Activated CD4-positive, alpha-beta memory T cell treated with anti-CD3 and anti-CD28 coated beads, Interleukin-2, amount 10 ng/mL, durations not matched to agents 7 days and 5 days (primary cell): ENCODE results near the gene SDSL. TPM values are rescaled to one million over a fixed set of nuclear protein-coding genes. Genes with fewer than 3 reads are reported as not detected.

ENCODE experiments used
- CTCF ChIA-PET: fragments of 350-600 bp; sonication (Branson Sonifier 250); formaldehyde crosslinking; loops from one replicate; lab custom pipeline; 2021; ENCODE audit warnings: antibody characterized with exemption, inconsistent platforms; lab: Charles Lee
- POLR2A ChIA-PET: fragments of 350-600 bp; sonication (Branson Sonifier 250); formaldehyde crosslinking; loops from one replicate; lab custom pipeline; 2021; ENCODE audit warnings: antibody characterized with exemption; lab: Charles Lee
- DNase-seq: peaks from one replicate; pipeline ENCODE4 v3.0.0-alpha.2; 2020
- H3K27ac Mint-ChIP-seq: one replicate; pipeline ENCODE4 v1.8.0; 2021; ENCODE audit warnings: mild to moderate bottlenecking, mixed read lengths
- H3K27me3 Mint-ChIP-seq: one replicate; pipeline ENCODE4 v1.8.0; 2021; ENCODE audit warnings: mixed read lengths
- H3K36me3 Mint-ChIP-seq: one replicate; pipeline ENCODE4 v1.8.0; 2021; ENCODE audit warnings: low read depth, mixed read lengths
- H3K4me1 Mint-ChIP-seq: one replicate; pipeline ENCODE4 v1.8.0; 2021; ENCODE audit warnings: mixed read lengths
- H3K4me3 Mint-ChIP-seq: one replicate; pipeline ENCODE4 v1.8.0; 2021; ENCODE audit warnings: mild to moderate bottlenecking, mixed read lengths
- H3K9me3 Mint-ChIP-seq: one replicate; pipeline ENCODE4 v1.8.0; 2021; ENCODE audit warnings: mixed read lengths
- total RNA-seq, 2 experiments: library from RNA; stranded (reverse); gene quantifications; one replicate each; pipeline ENCODE4 v1.2.3, GENCODE V29; 2021

SDSL gene
- total RNA-seq, 2 experiments from 2014 or later = not detected

DNA sequence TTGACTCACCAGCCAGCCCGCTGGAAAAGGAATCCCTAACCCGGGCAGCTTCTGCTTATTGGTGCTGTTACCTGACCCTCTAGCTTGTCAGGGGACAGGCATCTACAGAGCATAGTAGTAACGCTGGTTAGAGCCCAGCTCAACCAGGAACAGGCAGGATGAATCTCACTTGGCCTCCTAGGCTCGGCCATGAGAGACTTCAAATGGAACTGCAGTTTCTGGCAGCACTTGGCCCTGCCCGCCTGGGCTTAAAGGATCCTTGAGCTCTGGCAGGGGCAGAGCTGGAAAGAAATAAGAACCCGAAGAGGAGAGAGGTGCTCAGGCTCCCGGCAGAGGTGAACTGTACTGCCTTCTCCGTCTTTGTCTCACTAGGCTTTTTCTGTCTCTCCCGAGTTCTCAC lies 51.8 kb downstream of the SDSL start:
- no peak for DNase-seq
- Mint-ChIP-seq H3K9me3 (no peaks in the 10 kb centered on the region), H3K36me3 (no peaks in the 10 kb centered on the region), H3K4me1 (peaks cover 9% of the 10 kb centered on the region), H3K27me3 (peaks cover 87% of the 10 kb centered on the region), H3K4me3 (peak overlapping the region; percentile 20), H3K27ac (no peak overlapping the region)
- ChIA-PET POLR2A (no interaction called here), CTCF (interaction anchor here (1.3 kb wide), 1 partner anchor 48 kb away, joined by 3 read pairs; no protein-coding TSS in a partner anchor)

DNA sequence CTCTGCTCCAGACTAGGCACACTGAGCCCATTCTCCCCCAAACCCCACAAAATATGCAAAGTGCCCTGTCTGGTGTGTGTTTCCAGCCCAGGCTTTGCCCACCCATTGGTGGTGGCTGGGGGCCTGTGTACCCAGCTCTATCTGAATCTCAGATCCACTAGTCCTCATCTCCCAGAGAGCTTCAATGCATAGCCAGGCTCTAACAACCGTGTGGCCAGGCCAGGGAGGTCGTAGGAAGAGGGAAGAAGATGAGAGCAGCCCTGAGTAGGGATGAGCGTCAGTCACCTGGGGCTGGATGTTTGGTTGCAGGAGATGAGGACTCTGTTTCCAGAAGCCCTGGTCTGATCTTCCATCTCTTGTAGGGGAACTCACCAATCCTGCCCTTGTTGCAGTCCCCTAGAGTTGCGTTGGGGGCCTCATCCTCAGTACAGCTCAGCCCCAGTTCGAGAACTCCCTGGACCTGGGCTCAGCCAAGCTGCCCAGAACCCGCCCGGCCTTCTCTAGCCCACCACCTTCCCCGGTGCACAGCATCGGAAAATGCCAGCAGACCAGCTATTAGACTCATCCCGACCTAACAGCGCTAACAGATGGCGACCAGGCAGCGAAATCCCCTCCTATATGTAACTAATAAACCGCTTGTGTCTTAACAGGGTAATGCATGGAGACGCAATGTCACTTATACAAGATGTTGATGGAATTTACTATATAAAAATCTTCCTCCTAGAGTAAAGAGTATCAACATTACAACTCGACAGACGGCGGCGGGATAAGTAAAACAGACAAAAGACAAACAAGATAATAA lies 52.7 kb downstream of the SDSL start:
- H3K4me1 Mint-ChIP-seq = peaks cover 11% of the 10 kb centered on the region
- DNase-seq = no peak
- peaks cover 2% of the 10 kb centered on the region for H3K9me3 Mint-ChIP-seq
- POLR2A ChIA-PET = no interaction called here
- no peak overlapping the region for H3K27ac Mint-ChIP-seq
- no peak overlapping the region for H3K4me3 Mint-ChIP-seq
- H3K27me3 Mint-ChIP-seq = peaks cover 87% of the 10 kb centered on the region
- peaks cover 5% of the 10 kb centered on the region for H3K36me3 Mint-ChIP-seq
- CTCF ChIA-PET = interaction anchor here (1.0 to 1.3 kb wide), 2 partner anchors 13 to 49 kb away, joined by 3 to 4 read pairs; no protein-coding TSS in a partner anchor

DNA sequence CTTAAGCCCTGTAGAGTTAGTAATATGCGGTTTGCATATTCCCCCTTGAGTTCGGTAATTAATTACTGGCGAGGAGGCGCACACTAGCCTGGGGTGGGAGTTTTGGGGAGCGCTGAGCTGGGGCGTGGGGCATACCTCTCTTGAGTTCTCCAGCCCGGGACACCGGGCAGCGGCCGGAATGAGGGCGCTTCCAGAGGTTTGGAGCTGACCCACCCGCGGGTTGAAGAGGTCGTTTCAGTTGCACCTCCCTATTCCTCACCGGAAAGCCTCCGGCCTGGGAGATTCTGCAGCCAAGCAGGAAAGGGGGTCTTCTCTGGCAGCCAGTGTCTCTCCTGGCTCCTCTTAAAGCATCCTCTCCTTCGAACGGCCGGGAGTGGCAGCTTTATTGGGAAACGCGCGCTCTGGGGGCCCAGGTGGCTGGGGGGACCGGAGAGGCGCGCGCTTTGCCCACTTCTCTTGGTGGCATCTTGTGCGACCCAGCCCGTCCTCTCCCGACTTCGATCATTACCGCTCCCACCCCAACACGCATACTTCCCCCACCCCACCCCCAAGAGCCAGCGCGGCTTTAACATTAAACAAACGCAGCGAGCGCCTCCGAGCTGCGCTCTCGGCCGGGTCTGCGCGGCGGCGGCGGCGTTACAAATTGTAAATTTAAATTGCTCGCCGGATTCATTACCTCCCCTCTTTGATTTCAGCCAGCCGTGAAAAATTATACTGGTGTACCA lies 53.4 kb downstream of the SDSL start:
- ChIA-PET POLR2A (no interaction called here), CTCF (interaction anchor here (1.0 kb wide), 1 partner anchor 14 kb away, joined by 4 read pairs; no protein-coding TSS in a partner anchor)
- peaks cover 2% of the 10 kb centered on the region for H3K9me3 Mint-ChIP-seq
- no peak overlapping the region for H3K27ac Mint-ChIP-seq
- H3K4me3 Mint-ChIP-seq = no peak overlapping the region
- peaks cover 13% of the 10 kb centered on the region for H3K4me1 Mint-ChIP-seq
- peaks cover 11% of the 10 kb centered on the region for H3K36me3 Mint-ChIP-seq
- peaks cover 87% of the 10 kb centered on the region for H3K27me3 Mint-ChIP-seq
- DNase-seq = no peak

DNA sequence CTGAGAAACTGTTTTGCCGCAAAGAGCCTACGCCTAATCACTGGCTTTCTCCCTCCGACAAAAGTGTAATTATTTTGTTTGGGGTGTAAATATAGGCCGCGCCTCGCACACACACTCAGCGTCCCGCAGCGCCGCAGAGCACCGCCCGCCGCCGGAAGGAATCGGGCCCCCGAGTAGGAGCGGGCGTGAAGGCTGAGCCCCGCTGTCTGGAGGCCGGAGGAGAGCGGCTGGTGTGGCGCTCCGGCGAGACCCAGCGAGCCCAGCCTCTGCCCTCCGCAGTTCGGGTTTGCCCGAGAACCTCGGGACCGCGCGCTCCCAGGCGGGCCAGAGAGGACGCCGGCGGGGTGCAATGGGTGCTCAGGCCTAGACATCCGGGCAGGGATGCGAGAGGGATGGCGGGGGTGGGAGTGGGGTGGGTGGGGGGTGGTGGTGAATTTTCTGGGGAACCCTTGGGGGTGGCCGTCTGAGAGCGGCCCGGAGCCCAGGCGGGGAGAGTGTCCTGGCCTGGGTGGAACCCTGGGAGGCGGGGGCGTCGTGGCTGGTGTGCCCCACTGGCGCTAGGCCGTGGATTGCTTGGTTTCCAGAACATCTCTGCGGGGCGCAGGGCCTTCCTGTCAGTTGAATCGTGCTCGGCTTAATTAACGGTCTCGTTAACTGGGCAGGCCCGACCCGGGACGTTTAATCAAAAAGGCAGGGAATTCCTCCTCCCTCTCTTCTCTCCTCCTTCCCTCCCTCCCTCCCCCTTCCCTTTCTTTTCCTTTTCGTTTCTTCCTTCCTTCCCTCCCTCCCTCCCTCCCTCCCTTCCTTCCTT lies 54.2 kb downstream of the SDSL start:
- ChIA-PET CTCF (no interaction called here), POLR2A (no interaction called here)
- peaks cover 88% of the 10 kb centered on the region for H3K27me3 Mint-ChIP-seq
- no peak overlapping the region for H3K27ac Mint-ChIP-seq
- no peak overlapping the region for H3K4me3 Mint-ChIP-seq
- DNase-seq = no peak
- H3K4me1 Mint-ChIP-seq = peaks cover 13% of the 10 kb centered on the region
- peaks cover 2% of the 10 kb centered on the region for H3K9me3 Mint-ChIP-seq
- H3K36me3 Mint-ChIP-seq = peaks cover 11% of the 10 kb centered on the region

DNA sequence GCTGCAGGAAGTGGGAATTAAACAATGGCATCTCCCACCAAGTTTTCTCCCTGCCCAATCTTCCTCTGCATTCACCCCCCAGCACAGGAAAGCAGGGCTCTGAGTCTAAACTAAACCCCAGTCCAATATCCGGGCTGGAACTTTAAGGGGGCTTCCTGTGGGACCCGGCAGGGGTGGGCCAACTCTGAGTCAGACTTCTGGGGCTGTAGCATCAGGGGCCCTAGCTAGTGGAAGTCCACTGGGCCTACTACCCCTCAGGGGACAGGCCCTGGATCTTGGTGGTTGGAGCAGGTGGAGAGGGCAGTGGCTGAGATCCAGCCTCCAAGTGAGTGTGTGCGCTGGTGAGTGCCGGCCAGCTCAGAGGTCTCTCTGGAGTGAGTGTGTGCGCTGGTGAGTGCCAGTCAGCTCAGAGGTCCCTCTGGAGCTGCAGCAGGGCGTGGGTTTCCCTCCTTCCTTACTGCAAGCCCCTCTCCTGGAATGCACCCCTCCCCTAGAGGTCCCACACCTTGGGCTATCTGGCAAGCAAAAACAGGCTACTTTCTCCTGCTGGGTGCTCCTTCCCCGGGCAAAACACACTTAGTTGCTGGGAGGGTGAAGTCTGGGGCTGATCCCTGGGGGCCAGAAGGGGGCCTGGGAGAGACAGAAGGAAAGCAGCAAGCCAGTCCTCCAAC lies 55.1 kb downstream of the SDSL start:
- Mint-ChIP-seq H3K4me3 (no peak overlapping the region), H3K9me3 (peaks cover 2% of the 10 kb centered on the region), H3K36me3 (peaks cover 11% of the 10 kb centered on the region), H3K4me1 (peaks cover 13% of the 10 kb centered on the region), H3K27ac (no peak overlapping the region), H3K27me3 (peaks cover 88% of the 10 kb centered on the region)
- CTCF ChIA-PET = no interaction called here
- DNase-seq = no peak
- POLR2A ChIA-PET = no interaction called here

DNA sequence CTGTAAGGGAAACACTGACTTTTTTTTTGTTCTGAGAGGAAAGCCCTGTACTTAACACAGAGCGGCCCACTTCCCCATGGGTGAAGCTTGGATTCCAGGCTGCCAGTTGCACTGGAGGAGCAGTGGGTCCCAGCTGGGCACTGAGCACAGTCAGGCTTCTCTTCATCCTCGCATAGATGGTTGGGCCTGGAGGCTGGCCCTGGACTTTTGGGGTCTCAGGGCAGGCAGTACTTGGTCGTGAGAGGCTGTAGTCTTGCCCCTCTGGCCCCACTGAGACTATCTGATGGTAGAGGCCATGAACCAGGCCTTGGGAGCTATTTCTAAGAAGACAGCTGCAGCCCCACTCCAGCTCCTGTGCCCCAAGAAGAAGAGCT lies 55.6 kb downstream of the SDSL start:
- peaks cover 11% of the 10 kb centered on the region for H3K36me3 Mint-ChIP-seq
- no peak for DNase-seq
- ChIA-PET CTCF (no interaction called here), POLR2A (no interaction called here)
- H3K4me3 Mint-ChIP-seq = no peak overlapping the region
- H3K9me3 Mint-ChIP-seq = peaks cover 2% of the 10 kb centered on the region
- H3K4me1 Mint-ChIP-seq = peaks cover 13% of the 10 kb centered on the region
- H3K27me3 Mint-ChIP-seq = peaks cover 85% of the 10 kb centered on the region
- no peak overlapping the region for H3K27ac Mint-ChIP-seq

DNA sequence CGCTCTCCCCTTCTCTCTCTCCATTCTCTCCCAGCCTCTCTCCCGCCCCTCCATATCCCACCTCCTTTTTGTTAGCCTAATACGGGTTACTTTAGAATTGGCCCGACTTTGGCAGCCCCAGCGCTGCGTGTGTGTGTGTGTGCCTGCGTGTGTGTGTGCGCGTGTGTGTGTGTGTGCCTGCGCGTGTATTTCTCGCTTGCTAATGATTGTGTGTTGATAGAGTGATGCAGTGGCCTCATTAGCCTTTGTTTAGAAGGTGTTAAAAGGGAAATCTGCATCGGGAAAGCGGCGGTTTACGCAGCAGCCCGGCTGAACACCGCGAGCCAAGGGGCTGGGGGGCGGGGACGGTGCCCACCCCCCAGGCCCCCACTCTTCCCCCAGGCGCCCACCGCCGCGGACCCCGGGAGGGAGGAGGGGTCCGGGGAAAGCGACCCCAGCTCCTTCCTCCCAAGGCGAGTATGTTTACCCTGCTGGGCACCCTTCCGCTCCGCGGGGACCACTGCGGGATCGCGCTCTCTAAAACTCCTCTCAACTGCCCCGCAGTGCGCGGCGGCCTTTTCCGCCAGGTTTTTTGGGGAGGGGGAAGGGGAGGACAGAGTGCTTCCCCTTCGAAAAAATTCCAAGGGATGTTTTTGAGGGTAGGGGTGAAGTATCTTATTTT lies 56.3 kb downstream of the SDSL start:
- no peak for DNase-seq
- no peak overlapping the region for H3K27ac Mint-ChIP-seq
- peaks cover 11% of the 10 kb centered on the region for H3K36me3 Mint-ChIP-seq
- POLR2A ChIA-PET = no interaction called here
- peaks cover 2% of the 10 kb centered on the region for H3K9me3 Mint-ChIP-seq
- CTCF ChIA-PET = interaction anchor here (1.1 kb wide), 1 partner anchor 16 kb away, joined by 4 read pairs; no protein-coding TSS in a partner anchor
- H3K4me3 Mint-ChIP-seq = no peak overlapping the region
- H3K4me1 Mint-ChIP-seq = peaks cover 10% of the 10 kb centered on the region
- H3K27me3 Mint-ChIP-seq = peaks cover 78% of the 10 kb centered on the region

DNA sequence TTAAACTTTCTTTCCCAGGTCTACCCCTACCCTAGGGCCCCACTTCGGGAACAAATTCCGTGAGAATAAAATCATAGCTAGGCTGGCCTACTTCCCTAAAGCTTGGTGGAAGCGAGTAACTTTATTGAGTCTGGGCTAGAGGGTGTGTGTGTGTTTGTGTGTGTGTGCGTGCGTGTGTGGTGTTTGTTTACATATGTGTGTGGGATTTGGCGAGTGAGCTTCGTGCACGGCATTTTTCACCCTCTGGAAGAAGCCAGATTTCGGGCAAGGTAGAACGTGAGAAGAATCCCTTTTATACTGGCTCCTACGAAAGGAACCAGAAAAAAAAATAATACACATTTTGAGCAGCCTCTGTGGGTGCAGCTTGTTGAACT lies 57.0 kb downstream of the SDSL start:
- peak overlapping the region; percentile 14 for H3K27ac Mint-ChIP-seq
- H3K9me3 Mint-ChIP-seq = peaks cover 2% of the 10 kb centered on the region
- peak overlapping the region; percentile 33 for H3K4me3 Mint-ChIP-seq
- DNase-seq = no peak
- peaks cover 7% of the 10 kb centered on the region for H3K4me1 Mint-ChIP-seq
- ChIA-PET CTCF (interaction anchor here (1.1 kb wide), 1 partner anchor 17 kb away, joined by 4 read pairs; no protein-coding TSS in a partner anchor), POLR2A (no interaction called here)
- H3K36me3 Mint-ChIP-seq = peaks cover 11% of the 10 kb centered on the region
- H3K27me3 Mint-ChIP-seq = peaks cover 71% of the 10 kb centered on the region

DNA sequence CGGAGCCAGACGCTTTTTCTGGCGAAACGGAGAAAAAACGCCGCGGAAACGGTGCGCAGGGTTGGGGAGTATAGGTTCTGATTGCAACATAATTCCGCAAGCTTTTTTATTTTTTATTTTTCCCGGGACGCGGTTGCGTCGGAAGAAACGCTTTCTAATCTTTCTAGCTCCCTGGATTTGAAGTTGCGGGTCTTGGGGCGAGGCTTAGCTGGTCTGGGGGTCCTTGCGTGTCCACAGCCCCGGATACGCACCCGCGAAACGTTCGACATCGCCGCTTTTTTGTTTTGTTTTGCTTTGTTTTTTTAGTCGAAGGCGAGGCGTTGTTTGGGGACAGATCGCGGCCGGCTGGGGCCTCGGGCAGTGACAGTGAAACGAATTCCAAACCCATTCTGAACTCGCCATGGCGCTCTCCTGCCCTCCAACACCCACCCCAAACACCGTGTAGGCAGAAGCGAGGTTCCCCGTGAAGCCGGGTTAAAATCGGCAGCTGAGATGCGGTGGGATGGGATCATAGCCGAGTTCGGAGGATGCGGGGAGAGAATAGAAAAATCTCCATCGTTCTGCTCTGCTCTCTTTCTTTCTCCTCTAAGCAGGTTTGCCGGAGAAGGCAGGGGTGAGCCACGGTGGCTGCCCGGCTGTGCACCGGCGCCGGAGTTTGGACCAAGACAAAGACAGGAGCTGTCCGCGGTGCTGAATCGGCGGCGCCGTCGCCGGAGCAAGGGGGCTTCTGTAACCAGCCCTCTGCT lies 57.6 kb downstream of the SDSL start:
- Mint-ChIP-seq H3K4me3 (peak overlapping the region; percentile 33), H3K9me3 (peaks cover 2% of the 10 kb centered on the region), H3K36me3 (peaks cover 11% of the 10 kb centered on the region), H3K27me3 (peaks cover 65% of the 10 kb centered on the region), H3K4me1 (peaks cover 4% of the 10 kb centered on the region), H3K27ac (peak overlapping the region; percentile 54)
- peak; percentile 35 for DNase-seq
- ChIA-PET CTCF (interaction anchor here (1.1 kb wide), 1 partner anchor 18 kb away, joined by 4 read pairs; no protein-coding TSS in a partner anchor), POLR2A (no interaction called here)

DNA sequence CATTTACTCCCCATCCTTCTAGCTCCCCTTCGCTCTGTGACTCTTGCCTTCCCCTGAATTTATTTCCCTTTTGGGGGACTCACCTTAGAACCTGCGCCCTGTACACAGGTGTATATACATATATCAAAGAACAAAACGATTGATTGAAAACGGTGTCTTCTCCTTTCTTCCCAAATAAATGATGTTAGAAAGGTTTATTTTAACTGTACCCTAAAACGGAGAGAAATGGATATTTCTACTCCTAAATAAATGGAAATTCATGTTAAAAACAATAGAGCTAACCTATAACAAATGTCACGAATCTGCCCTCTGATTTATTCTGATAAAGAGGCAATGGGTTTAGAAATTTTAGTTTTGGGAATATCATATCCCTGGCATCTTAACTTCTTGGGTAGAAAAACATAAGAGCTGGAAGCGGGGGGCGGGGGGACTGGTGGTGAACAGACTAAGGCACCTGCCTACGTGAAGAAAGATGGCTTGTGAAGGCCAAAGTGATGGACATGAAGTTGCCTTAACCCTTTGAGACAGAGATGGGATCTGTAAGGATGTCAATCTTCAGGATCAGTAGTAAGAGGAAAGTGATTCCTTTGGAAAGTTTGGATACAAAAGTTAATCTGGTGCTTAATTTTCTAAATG lies 58.3 kb downstream of the SDSL start:
- H3K9me3 Mint-ChIP-seq = peaks cover 2% of the 10 kb centered on the region
- peak overlapping the region; percentile 32 for H3K4me3 Mint-ChIP-seq
- ChIA-PET POLR2A (no interaction called here), CTCF (no interaction called here)
- peaks cover 11% of the 10 kb centered on the region for H3K36me3 Mint-ChIP-seq
- H3K4me1 Mint-ChIP-seq = peaks cover 4% of the 10 kb centered on the region
- no peak overlapping the region for H3K27ac Mint-ChIP-seq
- DNase-seq = no peak
- peaks cover 58% of the 10 kb centered on the region for H3K27me3 Mint-ChIP-seq

DNA sequence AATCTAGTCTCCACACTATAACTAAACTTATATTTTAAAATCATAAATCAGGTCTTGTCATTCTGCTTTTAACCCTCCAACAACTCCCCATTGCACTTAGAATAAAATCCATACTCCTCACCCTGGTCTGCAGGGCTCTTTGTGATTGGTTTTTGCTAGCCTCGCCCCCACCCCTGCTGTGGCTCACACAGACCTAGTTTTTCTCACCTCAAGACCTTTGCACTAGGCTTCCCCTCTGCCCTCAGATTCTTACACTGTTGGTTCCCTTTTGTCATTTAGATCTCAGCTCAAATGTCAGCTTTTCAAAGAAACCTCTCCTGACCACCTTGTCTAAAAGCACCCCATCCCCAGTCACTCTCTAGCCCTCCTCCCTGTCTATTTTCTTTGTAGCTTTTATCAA lies 60.2 kb downstream of the SDSL start:
- H3K4me3 Mint-ChIP-seq = no peak overlapping the region
- POLR2A ChIA-PET = interaction anchor here (1.2 kb wide), 1 partner anchor 16 kb away, joined by 3 read pairs; no protein-coding TSS in a partner anchor
- CTCF ChIA-PET = no interaction called here
- no peak overlapping the region for H3K27ac Mint-ChIP-seq
- H3K9me3 Mint-ChIP-seq = peaks cover 2% of the 10 kb centered on the region
- peaks cover 4% of the 10 kb centered on the region for H3K4me1 Mint-ChIP-seq
- H3K27me3 Mint-ChIP-seq = peaks cover 46% of the 10 kb centered on the region
- no peak for DNase-seq
- H3K36me3 Mint-ChIP-seq = peaks cover 11% of the 10 kb centered on the region
